Ishikawa (cell line): ENCODE data around the gene TANGO6.

Experiments used
- CEBPB ChIP-seq: IDR thresholded peaks from 2 replicates; pipeline ENCODE4 v1.6.1; 2012
- CREB1 ChIP-seq: IDR thresholded peaks from 2 replicates; pipeline ENCODE4 v1.6.1; 2012; ENCODE audit warnings: low read depth
- EGR1 ChIP-seq: IDR thresholded peaks from 2 replicates; pipeline ENCODE4 v1.6.1; 2012
- EP300 ChIP-seq: IDR thresholded peaks from 2 replicates; pipeline ENCODE4 v1.6.1; 2012; ENCODE audit warnings: borderline replicate concordance
- FOXM1 ChIP-seq: IDR thresholded peaks from 2 replicates; pipeline ENCODE4 v1.6.1; 2012; ENCODE audit warnings: low read depth, borderline replicate concordance
- NFIC ChIP-seq: IDR thresholded peaks from 2 replicates; pipeline ENCODE4 v1.6.1; 2012
- RAD21 ChIP-seq: IDR thresholded peaks from 2 replicates; pipeline ENCODE4 v1.6.1; 2012; ENCODE audit warnings: low read depth
- TAF1 ChIP-seq: IDR thresholded peaks from 2 replicates; pipeline ENCODE4 v1.6.1; 2012; ENCODE audit warnings: low read depth, mild to moderate bottlenecking
- TCF12 ChIP-seq: IDR thresholded peaks from 2 replicates; pipeline ENCODE4 v1.6.1; 2012; ENCODE audit warnings: low read depth
- TEAD4 ChIP-seq: IDR thresholded peaks from 2 replicates; pipeline ENCODE4 v1.6.1; 2012
- YY1 ChIP-seq: IDR thresholded peaks from 2 replicates; pipeline ENCODE4 v1.6.1; 2012; ENCODE audit warnings: low read depth
- ZBTB7A ChIP-seq: IDR thresholded peaks from 2 replicates; pipeline ENCODE4 v1.6.1; 2012; ENCODE audit warnings: low read depth
- TF ChIP-seq, protein P1 (sequence below): IDR thresholded peaks from 2 replicates; pipeline ENCODE4 v1.6.1; 2012; ENCODE audit warnings: low read depth, mild to moderate bottlenecking
- TF ChIP-seq, protein P2 (sequence below): IDR thresholded peaks from 2 replicates; pipeline ENCODE4 v1.6.1; 2012
- TF ChIP-seq, protein P3 (sequence below): IDR thresholded peaks from 2 replicates; pipeline ENCODE4 v1.6.1; 2012

The TANGO6 gene

DNA sequence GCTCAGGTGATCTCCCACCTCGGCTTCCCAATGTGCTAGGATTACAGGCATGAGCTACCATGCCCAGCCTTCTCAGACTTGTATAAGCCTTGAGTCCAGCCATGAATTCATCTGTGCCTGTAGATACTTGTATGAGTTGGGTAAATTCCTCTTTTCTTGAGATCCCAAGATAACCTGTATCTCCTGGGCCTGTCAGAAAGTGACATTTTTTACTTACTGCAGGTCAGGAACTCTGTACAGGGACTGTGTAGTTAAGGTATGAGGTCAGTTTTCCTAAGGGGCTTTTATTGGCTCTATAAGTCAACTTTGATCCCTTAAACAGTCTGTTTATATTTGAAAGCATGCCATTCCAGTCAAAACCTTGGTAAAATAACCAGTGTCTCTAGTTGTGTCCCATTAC lies 155.8 kb downstream of the TANGO6 start:
- TF ChIP-seq TEAD4 (no peak), YY1 (no peak), EGR1 (no peak), NFIC (no peak), ZBTB7A (no peak), EP300 (no peak), TCF12 (no peak), CEBPB (no peak), FOXM1 (no peak), TAF1 (no peak), CREB1 (no peak), RAD21 (no peak)
- TF ChIP-seq, protein P1, sequence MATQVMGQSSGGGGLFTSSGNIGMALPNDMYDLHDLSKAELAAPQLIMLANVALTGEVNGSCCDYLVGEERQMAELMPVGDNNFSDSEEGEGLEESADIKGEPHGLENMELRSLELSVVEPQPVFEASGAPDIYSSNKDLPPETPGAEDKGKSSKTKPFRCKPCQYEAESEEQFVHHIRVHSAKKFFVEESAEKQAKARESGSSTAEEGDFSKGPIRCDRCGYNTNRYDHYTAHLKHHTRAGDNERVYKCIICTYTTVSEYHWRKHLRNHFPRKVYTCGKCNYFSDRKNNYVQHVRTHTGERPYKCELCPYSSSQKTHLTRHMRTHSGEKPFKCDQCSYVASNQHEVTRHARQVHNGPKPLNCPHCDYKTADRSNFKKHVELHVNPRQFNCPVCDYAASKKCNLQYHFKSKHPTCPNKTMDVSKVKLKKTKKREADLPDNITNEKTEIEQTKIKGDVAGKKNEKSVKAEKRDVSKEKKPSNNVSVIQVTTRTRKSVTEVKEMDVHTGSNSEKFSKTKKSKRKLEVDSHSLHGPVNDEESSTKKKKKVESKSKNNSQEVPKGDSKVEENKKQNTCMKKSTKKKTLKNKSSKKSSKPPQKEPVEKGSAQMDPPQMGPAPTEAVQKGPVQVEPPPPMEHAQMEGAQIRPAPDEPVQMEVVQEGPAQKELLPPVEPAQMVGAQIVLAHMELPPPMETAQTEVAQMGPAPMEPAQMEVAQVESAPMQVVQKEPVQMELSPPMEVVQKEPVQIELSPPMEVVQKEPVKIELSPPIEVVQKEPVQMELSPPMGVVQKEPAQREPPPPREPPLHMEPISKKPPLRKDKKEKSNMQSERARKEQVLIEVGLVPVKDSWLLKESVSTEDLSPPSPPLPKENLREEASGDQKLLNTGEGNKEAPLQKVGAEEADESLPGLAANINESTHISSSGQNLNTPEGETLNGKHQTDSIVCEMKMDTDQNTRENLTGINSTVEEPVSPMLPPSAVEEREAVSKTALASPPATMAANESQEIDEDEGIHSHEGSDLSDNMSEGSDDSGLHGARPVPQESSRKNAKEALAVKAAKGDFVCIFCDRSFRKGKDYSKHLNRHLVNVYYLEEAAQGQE: no peak
- TF ChIP-seq, protein P2, sequence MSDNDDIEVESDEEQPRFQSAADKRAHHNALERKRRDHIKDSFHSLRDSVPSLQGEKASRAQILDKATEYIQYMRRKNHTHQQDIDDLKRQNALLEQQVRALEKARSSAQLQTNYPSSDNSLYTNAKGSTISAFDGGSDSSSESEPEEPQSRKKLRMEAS: no peak
- TF ChIP-seq, protein P3, sequence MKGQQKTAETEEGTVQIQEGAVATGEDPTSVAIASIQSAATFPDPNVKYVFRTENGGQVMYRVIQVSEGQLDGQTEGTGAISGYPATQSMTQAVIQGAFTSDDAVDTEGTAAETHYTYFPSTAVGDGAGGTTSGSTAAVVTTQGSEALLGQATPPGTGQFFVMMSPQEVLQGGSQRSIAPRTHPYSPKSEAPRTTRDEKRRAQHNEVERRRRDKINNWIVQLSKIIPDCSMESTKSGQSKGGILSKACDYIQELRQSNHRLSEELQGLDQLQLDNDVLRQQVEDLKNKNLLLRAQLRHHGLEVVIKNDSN: no peak

DNA sequence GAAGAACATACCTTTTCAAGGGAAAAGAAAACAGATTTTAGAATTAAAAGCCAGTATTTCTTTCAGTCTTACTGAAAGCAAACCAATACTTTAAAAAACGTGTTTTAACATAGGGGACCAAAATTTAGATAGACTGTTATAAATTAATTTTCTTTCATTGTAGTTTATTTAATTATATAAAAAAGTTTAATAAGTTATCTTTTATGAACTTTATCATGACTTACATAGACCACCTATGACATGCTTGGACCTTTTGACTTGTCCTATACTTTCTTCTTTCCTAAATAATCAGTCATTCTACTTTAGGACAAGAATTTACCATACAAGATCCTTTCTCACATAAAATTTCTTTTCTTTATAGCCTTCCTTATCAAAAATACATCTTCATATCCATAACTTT lies 160.2 kb downstream of the TANGO6 start:
- TF ChIP-seq, protein P3: no peak
- TF ChIP-seq NFIC (no peak), CEBPB (no peak), EP300 (no peak), CREB1 (no peak), TCF12 (no peak), YY1 (no peak)

DNA sequence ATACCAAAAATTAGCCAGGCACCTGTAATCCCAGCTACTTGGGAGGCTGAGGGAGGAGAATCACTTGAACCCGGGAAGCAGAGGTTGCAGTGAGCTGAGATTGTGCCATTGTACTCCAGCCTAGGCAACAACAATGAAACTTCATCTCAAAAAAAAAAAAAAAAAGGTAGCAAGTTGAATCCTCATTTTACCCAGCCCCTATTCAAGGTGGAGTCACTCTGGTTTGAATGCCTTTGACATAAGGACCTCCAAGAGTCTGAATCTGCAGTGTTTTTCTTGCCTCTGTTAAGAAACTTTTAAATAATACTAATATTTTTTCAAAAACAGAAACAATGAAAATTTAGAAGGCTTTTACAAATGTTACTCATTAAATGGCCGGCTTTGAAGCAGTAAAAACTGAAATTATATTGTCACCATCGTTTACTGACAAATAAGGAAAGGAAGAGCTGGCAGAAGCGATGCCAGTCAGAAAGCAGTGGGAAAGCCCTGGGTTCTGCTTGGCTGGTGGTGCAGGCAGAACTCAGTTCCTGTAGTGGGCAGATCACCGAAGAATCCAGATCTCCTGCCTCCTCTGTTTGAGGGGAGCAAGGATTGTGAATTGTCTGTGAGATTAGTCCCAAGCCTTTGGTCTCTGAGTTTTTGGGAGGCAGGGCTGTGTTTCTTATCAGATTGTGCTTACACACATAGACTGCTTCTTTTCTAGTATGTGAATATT lies 162.5 kb downstream of the TANGO6 start:
- TF ChIP-seq, protein P2: no peak
- no peak for TF ChIP-seq NFIC
- no peak for TF ChIP-seq TAF1
- TF ChIP-seq, protein P3: no peak
- TF ChIP-seq CEBPB: no peak
- no peak for TF ChIP-seq FOXM1
- TF ChIP-seq EGR1: no peak
- TF ChIP-seq TEAD4: no peak
- TF ChIP-seq RAD21: no peak
- TF ChIP-seq EP300: no peak

GRCh38 chr16:69012906-69013305 lies 169.6 kb downstream of the TANGO6 start:
- no peak for TF ChIP-seq FOXM1
- no peak for TF ChIP-seq EP300
- TF ChIP-seq EGR1: no peak
- no peak for TF ChIP-seq CREB1
- TF ChIP-seq RAD21: no peak
- TF ChIP-seq TAF1: no peak
- TF ChIP-seq YY1: no peak
- no peak for TF ChIP-seq TEAD4
- TF ChIP-seq, protein P2: no peak
- TF ChIP-seq, protein P1: no peak
- TF ChIP-seq ZBTB7A: no peak
- no peak for TF ChIP-seq TCF12

GRCh38 chr16:69013991-69014390 lies 170.7 kb downstream of the TANGO6 start:
- TF ChIP-seq CREB1 (no peak), TAF1 (no peak), CEBPB (no peak), TCF12 (no peak), ZBTB7A (no peak), EP300 (no peak), YY1 (no peak), NFIC (no peak)
- TF ChIP-seq, protein P2: no peak
- TF ChIP-seq, protein P3: no peak
